AG10803 (cell line): ENCODE data around the gene C2orf74.
"Not testable (repeated sequence)": the region's sequence is repeated elsewhere in the genome, so short reads cannot be mapped to it uniquely, and the experiment has no call there.

Experiments
- DNase-seq: peaks from one replicate; pipeline ENCODE4 v3.0.0; 2010; ENCODE audit warnings: low read depth
- H3K4me3 ChIP-seq: 2 replicates; pipeline ENCODE4 v1.5.1; 2011; ENCODE audit warnings: mild to moderate bottlenecking, low read length, control low read depth
- CTCF ChIP-seq: conservative IDR thresholded peaks from 2 replicates; pipeline ENCODE4 v1.5.1; 2011; ENCODE audit warnings: mild to moderate bottlenecking, low read length, control low read depth, inconsistent platforms

The C2orf74 gene

GRCh38 chr2:61157371-61158003 lies 4.5 kb upstream of the C2orf74 start:
- no peak for TF ChIP-seq CTCF
- DNase-seq, result no peak
- no peak overlapping the region for H3K4me3 ChIP-seq

GRCh38 chr2:61158356-61158955 lies 3.5 kb upstream of the C2orf74 start:
- H3K4me3 ChIP-seq, result no peak overlapping the region
- DNase-seq, result no peak
- no peak for TF ChIP-seq CTCF

- no peak for DNase-seq
- no peak overlapping the region for H3K4me3 ChIP-seq
- no peak for TF ChIP-seq CTCF
Measured at GRCh38 chr2:61162721-61163120, 733 bp downstream of the C2orf74 start.

GRCh38 chr2:61165082-61165481 lies 3.1 kb downstream of the C2orf74 start:
- H3K4me3 ChIP-seq, DNase-seq: not testable (repeated sequence)

GRCh38 chr2:61165946-61166345 lies 4.0 kb downstream of the C2orf74 start:
- no peak for TF ChIP-seq CTCF
- DNase-seq, result peak; percentile 16
- no peak overlapping the region for H3K4me3 ChIP-seq

- no peak overlapping the region for H3K4me3 ChIP-seq
- no peak for DNase-seq
- no peak for TF ChIP-seq CTCF
Measured at GRCh38 chr2:61167579-61167978, 5.6 kb downstream of the C2orf74 start.

- no peak for TF ChIP-seq CTCF
- H3K4me3 ChIP-seq, result no peak overlapping the region
- no peak for DNase-seq
Measured at GRCh38 chr2:61172671-61173070, 10.7 kb downstream of the C2orf74 start.
